Stimulated activated CD4-positive, alpha-beta T cell treated with anti-CD3 and anti-CD28 coated beads, Interleukin-4, amount 100 ng/mL, for 4 hours (primary cell): Measurements from ENCODE around the gene LRRC41.
"Not testable (repeated sequence)": the region's sequence is repeated elsewhere in the genome, so short reads cannot be mapped to it uniquely, and the experiment has no call there.

ENCODE experiments used
- DNase-seq, 2 experiments: peaks; one replicate each; pipeline ENCODE4 v3.0.0-alpha.2; 2020

Gene LRRC41

GRCh38 chr1:46284058-46284457 lies 19.4 kb downstream of the LRRC41 start:
- no peak for DNase-seq

GRCh38 chr1:46281021-46281420 lies 22.4 kb downstream of the LRRC41 start:
- DNase-seq, result no peak

DNA sequence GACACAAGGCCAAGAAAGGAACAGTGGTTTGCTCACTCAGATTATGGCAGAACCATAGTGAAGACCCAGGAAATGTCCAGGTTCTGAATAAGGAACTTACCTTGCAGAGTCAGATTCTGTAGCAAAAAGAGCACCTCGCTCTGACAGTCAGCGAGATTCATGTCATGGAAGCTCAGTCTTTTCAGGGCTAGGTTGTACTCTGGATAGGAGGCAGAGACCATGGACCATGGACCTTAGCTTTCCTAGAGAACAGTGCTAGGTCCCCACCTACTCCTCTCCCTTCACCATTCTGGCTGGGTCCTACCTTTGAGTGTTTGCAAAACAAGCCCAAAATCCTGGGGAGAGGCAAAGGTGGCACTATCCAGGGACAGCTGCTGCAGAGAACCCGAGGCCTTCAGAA lies 23.3 kb downstream of the LRRC41 start:
- DNase-seq, result no peak

- DNase-seq, result no peak
These were observed 24.6 kb downstream of the LRRC41 start for GRCh38 chr1:46278807-46279206.

DNA sequence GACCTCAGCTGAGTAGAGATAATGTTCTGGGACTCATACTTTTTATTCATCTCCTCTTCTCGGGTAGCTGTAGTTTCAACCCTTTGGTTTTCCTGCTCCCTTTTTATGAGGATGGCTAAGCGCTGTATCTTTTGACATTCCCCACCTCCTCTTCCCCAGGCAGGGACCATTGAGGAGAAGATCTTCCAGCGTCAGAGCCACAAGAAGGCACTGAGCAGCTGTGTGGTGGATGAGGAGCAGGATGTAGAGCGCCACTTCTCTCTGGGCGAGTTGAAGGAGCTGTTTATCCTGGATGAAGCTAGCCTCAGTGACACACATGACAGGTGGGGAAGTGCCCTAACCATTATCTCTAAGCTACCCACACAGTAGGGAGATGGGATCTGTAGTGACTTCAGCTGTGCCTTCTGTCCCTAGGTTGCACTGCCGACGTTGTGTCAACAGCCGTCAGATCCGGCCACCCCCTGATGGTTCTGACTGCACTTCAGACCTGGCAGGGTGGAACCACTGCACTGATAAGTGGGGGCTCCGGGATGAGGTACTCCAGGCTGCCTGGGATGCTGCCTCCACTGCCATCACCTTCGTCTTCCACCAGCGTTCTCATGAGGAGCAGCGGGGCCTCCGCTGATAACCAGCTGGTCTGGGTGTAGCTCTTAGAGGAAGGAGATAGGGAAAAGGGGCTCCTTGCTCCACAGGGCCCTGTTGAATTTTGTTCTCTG lies 25.6 kb downstream of the LRRC41 start:
- no peak for DNase-seq

DNA sequence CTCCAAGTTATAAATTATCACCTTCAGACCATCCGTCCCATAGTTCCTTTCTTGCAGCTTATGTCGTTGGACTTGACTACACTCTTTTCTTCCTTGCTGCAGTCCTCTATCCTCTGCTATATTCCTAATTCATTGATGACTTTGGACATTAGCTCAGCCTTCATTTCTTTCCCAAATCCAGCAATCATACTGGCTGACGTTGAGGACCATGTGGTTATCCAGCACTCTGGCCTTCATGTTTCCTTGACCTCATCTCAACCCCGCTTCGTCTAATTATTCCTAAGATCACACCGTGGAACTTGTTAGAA lies 28.4 kb downstream of the LRRC41 start:
- DNase-seq, result no peak

DNA sequence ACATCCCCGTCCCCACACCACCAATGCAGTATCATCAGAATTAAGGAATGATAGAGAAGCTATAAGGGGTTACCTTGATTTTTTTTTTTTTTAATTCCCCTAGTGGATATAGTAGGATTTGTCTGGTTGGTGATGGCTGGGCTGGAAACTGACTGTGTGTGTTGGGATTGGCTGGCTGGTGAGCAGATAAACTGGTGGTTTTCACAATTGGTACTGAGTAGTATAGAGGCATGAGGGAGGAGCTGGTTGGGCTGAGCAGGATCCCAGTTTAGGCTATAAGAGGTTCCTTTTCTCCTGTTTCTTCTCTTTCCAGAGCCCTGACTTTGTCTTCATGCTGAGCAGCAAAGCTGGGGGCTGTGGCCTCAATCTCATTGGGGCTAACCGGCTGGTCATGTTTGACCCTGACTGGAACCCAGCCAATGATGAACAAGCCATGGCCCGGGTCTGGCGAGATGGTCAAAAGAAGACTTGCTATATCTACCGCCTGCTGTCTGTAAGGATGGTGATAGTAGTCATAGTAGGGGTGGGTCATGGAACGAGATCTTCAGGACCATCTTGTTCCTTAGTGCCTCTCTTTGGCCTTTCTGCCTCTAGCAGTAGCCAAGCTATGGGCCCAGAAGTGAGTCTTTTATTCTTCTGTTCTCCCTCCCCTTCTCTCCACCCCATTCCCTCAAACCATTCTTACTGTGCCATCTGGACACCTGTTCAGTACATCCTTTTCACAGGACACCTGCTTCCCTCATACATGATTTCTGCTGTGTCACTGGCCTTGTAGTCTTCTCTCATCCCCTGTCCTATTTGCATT lies 29.0 kb downstream of the LRRC41 start:
- DNase-seq, result no peak

- no peak for DNase-seq
These were observed 34.8 kb downstream of the LRRC41 start for GRCh38 chr1:46268578-46268977.

DNA sequence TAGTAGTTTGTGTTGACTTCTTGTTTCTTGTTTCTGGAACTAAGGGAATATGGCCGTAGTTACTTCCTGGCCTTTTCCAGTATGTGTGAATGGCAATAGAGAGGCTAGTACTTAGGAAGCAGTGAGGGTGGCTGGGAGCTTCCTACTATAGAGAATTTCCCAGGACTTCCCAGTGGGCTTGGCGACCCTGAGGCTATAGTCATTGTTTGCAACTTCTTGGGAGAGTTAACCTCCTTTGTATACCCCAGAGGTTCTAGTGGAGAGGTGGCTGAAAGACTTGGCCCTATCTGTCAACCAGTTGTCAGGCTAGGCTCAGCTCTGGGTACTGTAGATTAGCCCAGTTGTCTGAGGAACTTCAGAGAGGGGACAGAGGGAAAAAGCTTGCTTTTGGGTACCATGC lies 40.3 kb downstream of the LRRC41 start:
- DNase-seq, result no peak

DNA sequence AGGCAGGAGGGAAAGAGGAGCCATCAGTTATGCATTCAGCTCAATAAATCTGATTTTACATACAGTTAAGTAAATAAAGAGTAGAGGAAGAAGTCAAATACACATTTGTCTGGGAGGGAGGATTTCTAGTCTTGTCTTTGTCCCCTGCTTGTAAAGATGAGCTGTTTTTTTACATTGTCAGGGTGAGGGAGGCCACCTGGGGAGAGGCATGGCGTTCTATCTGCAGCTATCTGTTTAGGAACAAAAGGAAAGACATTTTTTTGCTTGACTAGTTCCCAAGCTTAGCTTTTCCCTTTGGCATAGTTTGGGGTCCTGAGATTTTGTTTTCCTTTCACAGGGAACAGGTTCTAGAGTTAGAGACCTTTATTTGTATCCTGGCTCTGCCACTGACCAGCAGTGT lies 40.9 kb downstream of the LRRC41 start:
- DNase-seq, result no peak

DNA sequence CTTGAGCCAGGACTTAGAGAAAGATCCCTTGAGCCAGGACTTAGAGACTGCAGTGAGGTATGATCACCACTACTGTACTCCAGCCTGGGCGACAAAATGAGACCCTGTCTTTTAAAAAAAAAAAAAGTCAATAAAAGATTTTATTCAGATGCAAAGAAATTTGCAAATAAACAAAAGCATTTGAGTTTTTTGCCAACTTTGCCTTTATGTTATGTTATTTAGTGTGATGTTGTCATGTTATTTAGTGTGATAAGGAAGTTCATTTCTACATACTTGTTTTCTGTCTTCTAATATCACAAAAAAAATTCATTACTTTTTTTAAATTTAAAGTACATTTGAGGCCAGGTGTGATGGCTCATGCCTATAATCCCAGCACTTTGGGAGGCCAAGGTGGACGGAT lies 46.9 kb downstream of the LRRC41 start:
- no peak for DNase-seq

DNA sequence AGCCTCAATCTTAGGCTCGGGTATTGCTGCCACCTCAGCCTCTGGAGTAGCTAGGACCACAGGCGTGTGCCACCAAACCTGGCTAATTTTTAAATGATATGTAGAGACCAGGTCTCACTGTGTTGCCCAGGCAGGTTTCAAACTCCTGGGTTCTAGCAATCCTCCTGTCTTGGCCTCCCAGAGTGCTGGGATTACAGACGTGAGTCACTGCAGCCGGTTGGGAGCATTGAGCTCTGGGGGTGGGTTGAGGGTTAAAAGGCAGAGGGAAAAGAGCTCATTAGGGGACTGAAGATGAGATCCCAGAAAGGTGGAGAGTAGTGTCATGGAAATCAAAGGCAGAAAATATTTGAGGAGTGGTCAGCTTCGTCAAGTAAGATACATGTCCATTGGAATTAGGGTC lies 48.7 kb downstream of the LRRC41 start:
- DNase-seq, result no peak

DNA sequence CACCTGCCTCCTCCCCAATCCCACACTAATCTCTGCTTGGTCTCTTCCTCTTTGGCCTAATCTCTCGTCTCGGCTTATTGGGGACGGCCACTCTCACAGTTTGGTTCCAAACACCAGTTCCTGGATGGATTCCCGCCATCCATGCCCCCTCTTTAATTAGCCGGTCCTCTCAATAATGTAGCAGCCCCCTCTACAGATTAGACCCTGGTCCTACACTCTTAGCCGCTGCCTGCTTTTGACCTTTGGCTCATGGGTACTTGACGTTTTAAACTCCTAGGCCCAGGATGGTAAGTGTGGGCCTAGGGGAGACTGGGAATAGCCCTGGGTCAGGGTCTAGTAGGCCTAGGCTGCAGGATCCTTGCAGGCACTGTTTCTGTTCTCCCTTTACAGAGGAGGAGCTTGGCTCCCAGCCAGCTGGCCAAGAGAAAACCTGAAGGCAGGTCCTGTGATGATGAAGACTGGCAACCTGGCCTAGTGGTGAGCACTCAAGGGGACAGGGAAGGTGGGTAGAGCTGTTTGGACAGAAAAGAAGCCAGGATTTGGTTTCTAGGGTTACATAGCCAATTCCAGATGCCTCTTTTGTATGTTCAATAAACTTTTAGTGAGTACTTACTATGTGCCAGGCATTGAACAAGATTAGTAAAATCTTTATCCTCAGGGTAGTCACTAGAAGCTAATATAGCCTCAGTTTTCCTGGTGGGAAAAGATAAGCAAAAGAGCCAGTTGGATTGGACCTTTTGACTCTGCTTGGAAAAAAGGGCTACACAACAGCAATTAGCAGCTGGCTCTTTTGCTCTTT lies 55.1 kb downstream of the LRRC41 start:
- DNase-seq, result no peak

- peak; percentile 95 to 96 for DNase-seq
These were observed 55.8 kb downstream of the LRRC41 start, which contains the start of gene RAD54L for GRCh38 chr1:46247436-46248121. Gene RAD54L (plus strand): TSS chr1:46247763. CDS start chr1:46248406, 643 bp downstream.

GRCh38 chr1:46246548-46247435 lies 56.6 kb downstream of the LRRC41 start:
- peak; percentile 45 to 67 for DNase-seq

DNA sequence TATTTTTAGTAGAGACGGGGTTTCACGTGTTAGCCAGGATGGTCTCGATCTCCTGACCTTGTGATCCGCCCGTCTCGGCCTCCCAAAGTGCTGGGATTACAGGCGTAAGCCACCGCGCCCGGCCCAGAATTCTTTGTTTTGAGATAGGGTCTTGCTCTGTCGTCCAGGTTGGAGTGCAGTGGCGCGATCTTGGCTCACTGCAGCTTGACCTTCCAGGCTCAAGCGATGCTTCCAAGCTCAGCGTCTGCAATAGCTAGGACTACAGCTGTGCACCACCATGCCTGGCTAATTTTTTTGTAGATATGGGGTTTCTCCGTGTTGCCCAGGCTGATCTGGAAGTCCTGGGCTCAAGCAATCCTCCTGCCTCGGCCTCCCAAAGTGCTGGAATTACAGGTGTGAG lies 57.3 kb downstream of the LRRC41 start:
- not testable (repeated sequence) for DNase-seq

DNA sequence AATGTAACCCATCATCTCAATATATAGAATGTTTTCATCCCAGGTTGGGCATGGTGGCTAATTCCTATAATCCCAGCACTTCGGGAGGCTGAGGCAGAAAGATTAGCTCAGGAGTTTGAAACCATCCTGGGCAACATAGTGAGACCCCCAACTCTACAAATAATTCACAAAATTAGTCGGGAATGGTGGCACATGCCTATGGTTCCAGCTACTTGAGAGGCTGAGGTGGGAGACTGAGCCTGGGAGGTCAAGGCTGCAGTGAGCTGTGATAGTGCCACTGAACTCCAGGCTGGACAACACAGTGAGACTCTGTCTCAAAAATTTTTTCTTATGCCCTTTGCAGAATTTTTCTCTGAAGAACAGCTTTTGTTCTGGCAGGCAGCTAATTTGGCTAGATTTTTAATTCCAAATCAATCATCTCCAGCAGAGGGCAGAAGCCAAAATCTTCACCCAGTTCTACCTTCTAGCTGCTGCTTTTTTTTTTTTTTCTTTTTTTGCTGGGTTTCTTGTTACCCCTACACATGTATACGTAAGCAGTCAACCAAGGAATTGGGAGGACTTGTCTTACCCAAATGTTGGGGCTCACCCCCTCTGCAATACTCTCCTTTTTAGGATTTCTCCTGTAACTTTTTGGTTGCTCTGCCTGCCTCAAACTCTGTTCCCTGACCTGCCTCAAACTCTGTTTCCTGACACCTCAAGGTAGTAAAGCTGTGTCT lies 58.6 kb downstream of the LRRC41 start:
- DNase-seq, result no peak

DNA sequence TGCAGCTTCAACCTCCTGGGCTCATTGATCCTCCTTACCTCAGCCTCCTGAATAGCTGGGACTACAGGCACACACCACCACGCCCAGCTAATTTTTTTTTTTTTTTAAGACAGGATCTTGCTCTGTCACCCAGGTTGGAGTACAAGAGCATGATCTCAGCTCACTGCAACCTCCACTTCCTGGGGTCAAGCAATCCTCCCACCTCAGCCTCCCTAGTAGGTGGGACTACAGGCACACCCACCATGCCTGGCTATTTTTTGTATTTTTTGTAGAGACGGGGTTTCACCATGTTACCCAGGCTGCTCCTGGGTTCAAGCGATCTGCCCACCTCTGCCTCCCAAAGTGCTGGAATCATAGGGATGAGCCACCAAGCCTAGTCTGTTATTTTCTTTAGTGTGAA lies 59.6 kb downstream of the LRRC41 start:
- DNase-seq, result not testable (repeated sequence)

DNA sequence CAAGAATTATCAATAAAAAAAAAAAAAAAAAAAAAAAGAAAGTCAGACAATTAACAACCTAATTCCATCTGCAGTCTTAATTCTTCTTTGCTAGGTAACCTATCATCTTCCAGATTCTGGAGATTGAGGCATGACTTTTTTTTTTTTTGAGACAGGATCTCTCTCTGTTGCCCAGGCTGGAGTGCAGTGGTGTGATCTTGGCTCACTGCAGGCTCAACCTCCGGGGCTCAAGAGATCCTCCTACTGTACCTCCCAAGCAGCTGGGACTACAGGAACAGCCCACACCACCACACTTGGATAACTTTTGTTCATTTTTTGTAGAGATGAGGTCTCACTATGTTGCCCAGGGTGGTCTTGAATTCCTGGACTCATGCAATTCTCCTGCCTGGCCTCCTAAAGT lies 60.5 kb downstream of the LRRC41 start:
- no peak for DNase-seq

- not testable (repeated sequence) for DNase-seq
These were observed 61.7 kb downstream of the LRRC41 start for GRCh38 chr1:46241733-46242132.

DNA sequence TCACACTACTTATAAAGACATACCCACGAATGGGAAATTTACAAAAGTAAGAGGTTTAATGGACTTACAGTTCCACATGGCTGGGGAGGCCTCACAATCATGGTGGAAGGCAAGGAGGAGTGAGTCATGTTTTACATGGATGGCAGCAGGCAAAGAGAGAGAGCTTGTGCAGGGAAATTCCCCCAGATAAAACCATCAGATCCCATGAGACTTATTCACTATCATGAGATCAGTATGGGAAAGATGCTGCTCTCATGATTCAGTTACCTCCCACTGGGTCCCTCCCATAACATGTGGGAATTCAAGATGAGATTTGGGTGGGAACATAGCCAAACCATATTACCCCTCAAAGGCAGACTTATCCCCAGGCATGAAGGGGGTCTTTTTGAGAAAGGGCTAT lies 64.6 kb downstream of the LRRC41 start:
- DNase-seq, result not testable (repeated sequence)
